HG03378 (cell line): ENCODE data around the gene HERPUD2.
"Not testable (repeated sequence)": the region's sequence is repeated elsewhere in the genome, so short reads cannot be mapped to it uniquely, and the experiment has no call there.

ENCODE experiments used
- ATAC-seq: cut with Tn5 transposase; IDR thresholded peaks from one replicate; pipeline ENCODE4 v1.9.1; 2021; ENCODE audit warnings: mild to moderate bottlenecking, moderate library complexity; ENCODE audit not compliant: unreplicated experiment

HERPUD2 gene

DNA sequence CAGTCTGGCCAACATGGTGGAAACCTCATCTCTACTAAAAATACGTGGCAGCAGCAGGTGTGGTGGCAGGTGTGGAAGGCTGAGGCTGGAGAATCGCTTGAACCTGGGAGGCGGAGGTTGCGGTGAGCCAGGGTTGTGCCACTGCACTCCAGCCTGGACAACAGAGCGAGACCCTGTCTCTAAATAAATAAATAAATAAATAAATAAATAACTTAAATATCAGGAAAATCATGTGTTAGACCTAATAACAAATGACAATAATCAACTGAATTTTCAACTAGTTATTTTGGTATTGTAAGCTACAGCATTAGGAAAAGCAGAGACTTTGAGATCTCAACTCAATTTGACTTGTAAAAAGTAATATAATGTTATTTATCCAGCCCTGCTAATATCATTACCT, 9.2 kb downstream of the HERPUD2 start:
- no peak for ATAC-seq

GRCh38 chr7:35681231-35682029, 13.5 kb downstream of the HERPUD2 start:
- ATAC-seq, result peak; percentile 72

GRCh38 chr7:35680403-35681013, 14.4 kb downstream of the HERPUD2 start:
- ATAC-seq, result no peak

DNA sequence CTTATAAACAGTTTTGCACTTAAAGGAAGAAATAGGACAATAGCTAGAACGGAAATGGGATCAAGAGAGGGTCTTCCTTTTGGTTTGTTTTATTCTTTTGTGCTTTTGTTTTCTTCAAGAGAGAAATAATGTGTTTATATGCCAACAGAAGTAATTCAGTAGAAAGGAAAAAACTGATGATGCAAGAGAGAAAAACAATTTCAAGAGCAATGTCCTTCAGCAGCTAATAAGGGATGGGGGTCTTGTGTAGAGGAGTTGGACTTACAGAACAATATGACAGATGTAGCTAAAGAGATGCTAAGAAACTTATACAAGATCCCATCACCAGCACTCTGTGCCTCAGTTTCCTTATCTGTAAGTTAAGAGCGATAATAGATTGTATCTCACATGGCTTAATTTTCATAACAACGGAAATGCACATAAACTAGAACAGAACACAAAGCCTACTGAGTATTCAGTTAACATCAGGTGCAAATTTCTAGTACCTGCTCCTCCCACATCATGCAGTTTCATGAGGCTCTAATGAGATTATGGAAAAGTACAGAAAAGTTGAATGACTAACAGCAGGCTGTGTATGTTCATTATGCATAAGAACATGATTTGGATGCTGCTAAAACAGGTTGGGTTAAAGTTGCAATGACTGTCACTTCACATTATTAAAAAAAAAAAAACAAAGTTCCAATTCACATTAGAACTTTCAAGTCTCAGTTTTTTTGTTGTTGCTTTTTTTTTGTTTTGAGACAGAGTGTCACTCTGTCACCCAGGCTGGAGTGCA, 17.2 kb downstream of the HERPUD2 start:
- no peak for ATAC-seq

GRCh38 chr7:35676211-35676610, 18.7 kb downstream of the HERPUD2 start:
- no peak for ATAC-seq

DNA sequence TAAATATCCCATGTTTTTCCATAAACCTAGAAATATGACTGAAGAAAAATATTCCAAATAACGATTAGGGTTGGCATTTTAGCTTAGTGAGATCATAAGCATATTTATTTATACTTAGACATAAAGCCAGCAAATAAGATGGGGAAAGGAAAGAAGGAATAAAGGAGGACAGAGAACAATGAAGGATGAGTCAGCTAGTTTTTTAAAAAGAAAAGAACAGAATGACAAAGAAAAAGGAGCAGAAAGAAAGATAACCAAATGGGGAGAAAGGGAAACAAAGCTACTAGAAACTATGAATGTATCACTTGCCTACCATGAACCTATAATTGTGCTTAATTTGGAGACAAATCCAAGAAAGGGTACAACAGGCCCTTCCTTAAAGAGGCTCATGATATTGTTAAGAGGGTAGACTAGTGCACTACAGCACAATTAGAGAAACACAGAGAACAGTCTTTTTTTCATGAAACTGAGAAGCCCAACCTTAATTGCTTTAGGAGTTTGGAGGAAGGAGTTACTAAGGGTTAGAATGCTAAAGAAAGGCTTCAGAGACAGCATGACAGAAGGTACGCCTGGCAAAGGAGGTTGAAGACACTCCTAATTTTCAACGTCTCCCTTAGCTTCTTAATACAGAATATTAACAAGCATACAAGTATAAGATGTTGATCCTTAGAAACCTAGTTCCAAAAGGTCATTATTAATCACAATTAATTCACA, 23.9 kb downstream of the HERPUD2 start:
- no peak for ATAC-seq

GRCh38 chr7:35660411-35660810, 34.5 kb downstream of the HERPUD2 start:
- not testable (repeated sequence) for ATAC-seq

DNA sequence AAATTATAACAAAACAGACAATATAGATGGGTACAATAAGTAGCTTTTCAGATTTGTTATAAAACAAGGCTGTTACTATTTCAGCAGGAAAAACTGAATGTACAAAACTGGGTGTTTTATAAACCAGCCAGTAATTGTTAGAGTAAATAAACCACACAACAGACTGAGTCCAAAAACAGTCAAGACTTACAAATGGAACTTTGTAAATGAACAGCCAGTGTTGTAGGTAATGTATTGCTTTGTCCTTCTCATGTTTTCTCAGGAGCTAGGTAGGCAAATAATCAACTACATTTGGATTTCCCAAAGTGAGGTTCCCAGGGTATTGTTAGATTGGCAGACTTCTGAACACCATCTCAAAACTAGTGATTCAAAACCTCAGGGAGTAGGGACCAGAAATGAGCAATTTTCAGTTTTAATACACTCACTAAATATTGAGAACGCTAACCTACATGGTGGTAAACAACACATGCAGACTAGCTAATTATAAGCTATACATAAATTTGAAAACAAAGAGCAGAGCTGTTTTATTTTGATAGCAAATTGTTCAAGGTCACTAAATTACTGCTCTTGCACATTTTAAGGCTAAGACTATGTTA, 36.2 kb downstream of the HERPUD2 start:
- ATAC-seq, result peak; percentile 61

GRCh38 chr7:35657125-35657524, 37.8 kb downstream of the HERPUD2 start:
- peak; percentile 74 for ATAC-seq

DNA sequence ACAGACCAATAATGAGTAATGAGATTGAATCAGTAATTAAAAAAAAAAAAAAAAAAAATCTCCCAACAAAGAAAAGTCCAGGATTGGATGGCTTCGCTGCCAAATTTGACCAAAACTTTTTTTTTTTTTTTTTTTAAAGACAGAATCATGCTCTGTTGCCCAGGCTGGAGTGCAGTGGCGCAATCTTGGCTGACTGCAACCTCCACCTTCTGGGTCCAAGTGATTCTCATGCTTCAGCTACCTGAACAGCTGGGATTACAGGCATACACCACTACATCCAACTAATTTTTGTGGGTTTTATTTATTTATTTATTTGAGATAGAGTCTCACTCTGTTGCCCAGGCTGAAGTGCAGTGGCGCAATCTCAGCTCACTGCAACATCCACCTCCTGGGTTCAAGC, 40.4 kb downstream of the HERPUD2 start:
- not testable (repeated sequence) for ATAC-seq

GRCh38 chr7:35652124-35652523, 42.8 kb downstream of the HERPUD2 start:
- ATAC-seq, result peak; percentile 47

DNA sequence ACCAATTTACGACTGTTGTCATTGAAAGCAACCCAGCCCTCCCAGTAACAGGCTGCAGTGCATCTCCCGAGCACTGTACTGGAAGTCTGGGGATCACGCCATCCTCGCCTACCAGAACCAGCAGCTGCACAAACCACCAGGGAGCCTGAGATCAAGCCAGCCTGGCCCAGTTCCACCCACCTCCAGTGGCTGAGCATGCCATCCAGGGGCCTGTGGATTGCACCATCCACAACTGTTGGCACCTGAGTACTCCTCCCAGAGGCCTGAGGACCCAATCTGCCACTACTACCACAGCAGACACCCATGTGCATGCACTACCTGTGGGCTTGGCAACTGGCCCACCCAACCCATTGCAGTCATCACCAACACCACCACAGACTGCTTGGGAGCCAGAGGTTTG, 44.2 kb downstream of the HERPUD2 start:
- ATAC-seq, result no peak

DNA sequence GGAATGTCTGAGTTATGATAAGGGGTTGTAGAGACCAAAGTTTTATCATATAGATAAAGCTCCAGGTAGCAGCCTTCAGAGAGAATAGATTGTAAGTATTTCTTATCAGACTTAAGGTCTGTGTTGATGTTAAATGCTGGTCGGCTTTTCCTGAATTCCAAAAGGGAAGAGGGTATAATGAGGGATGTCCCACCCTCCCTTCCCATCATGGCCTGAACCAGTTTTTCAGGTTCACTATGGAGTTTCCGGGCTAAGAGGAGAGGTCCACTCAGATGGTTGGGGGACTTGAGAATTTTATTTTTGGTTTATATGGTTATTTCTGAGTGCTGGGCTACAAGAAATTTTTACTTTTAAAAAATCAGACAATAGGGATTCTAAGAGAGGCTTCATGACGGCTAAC, 45.2 kb downstream of the HERPUD2 start:
- ATAC-seq, result no peak

DNA sequence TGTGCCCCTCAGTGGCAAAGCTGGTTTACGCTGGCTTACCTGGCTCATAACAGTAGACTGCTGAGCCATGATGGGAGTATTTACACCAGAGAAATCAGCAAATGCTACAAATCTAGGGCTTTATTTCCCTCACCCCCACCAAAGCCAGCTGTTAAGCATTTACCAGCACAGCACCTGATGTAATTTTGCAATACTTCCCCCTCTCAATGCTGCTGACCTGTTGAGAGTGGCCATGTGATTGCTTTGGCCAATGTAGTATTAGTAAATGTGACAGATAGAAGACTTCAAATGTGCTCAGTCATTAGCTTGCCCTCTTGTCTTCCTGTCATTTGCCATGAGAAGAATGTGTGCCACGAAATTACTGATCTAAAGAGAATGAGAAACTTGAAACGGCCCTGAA, 46.6 kb downstream of the HERPUD2 start:
- no peak for ATAC-seq

DNA sequence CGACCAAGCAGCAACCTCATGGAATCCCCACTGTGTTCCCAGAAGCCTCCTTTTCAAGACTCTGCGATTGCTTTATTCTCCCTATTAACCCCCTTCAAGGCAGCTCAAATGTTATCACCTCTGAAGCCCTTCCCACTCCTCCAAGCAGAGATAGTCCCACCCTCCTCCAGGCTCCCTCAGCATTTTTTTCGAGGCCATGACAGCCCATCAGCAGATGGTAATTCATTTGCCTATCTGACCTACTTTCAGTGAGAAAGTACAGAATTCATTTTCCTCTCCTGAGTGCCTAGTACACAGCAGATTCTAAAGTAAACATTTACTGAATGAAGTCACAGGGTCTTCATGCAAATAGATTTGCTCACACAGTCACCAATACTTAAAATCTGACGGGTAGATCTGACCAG, 47.8 kb downstream of the HERPUD2 start:
- no peak for ATAC-seq

GRCh38 chr7:35646289-35647023, 48.5 kb downstream of the HERPUD2 start:
- no peak for ATAC-seq

DNA sequence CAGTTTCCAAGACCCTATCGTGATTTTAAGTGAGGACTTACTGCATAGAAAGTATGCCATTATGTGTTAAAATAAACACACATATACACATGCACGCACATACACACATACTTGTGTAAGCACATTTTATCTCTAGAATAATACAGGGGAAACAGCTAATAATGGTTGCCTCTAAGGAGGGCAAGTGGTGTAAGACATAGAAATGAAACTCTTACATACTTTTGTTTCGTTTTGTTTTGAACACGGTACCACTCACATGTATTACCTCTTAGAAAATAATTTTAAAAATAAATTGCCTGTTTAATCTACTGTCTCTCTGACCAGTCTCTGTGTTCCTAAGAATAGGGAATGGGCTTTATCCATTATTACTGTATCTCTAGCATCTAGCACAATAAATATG, 49.2 kb downstream of the HERPUD2 start:
- no peak for ATAC-seq

- no peak for ATAC-seq
These were observed 64.6 kb downstream of the HERPUD2 start for GRCh38 chr7:35630024-35630972.
